GM21737 (cell line): ENCODE measurements around the gene SLC25A42.

Experiments
- ATAC-seq: cut with Tn5 transposase; IDR thresholded peaks from one replicate; pipeline ENCODE4 v1.9.1; 2021; ENCODE audit warnings: mild to moderate bottlenecking, moderate library complexity; ENCODE audit not compliant: unreplicated experiment

The SLC25A42 gene

DNA sequence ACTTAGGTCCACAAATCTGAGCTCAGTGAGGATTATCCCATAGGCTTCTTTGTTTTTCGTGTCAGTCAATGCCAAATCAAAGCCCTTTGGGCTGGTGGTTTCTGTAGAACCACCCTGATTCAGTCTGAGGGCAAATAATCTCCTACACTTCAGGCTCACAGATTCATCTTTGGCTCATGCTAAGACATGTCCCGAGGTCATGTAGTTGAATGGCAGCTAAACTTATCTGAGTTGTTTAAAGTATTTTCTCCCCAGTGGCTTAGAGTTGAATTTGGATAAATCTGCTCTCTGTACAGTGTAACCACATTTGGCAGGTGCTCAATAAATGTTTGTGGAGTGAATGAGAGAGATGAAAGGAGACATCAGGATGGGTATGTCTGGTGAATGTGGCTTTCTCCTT is 13.1 kb upstream of the SLC25A42 start:
- ATAC-seq: no peak

DNA sequence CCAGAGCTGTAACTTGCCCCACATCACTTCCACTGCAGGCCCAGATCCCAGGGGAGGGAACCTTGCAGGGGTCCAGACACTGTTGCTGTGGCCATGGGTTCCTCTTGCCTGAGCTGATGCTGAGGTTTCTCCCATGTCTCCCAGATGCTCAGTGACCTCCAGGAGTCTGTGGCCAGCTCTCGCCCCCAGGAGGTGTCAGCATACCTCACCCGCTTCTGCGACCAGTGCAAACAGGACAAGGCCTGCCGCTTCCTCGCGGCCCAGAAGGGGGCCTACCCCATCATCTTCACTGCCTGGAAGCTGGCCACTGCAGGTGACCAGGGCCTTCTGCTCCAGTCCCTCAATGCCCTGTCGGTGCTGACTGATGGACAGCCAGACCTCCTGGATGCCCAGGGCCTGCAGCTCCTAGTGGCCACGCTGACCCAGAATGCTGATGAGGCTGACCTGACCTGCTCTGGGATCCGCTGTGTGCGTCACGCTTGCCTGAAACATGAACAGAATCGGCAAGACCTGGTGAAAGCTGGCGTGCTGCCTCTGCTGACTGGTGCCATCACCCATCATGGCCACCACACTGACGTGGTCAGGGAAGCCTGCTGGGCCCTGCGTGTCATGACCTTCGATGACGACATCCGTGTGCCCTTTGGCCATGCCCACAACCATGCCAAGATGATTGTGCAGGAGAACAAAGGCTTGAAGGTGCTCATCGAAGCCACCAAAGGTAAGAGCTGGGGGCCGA is 12.1 kb upstream of the SLC25A42 start:
- no peak for ATAC-seq

DNA sequence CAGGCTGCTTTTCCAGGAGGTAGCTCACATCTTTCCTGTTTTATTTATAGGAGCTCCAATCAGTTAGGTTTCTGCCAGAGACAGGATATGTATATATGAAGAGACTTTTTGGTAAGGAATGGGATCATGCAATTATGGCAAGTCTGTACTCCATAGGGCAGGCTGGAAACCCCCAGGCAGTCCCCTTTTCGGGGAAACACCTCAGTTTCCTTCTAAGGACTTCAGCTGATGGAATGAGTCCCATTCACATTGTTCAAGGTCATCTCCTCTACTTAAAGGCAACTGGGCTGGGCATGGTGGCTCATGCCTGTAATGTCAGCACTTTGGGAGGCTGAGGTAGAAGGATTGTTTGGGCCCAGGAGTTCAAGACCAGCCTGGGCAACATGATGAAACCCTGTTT is 10.9 kb upstream of the SLC25A42 start:
- ATAC-seq: no peak

DNA sequence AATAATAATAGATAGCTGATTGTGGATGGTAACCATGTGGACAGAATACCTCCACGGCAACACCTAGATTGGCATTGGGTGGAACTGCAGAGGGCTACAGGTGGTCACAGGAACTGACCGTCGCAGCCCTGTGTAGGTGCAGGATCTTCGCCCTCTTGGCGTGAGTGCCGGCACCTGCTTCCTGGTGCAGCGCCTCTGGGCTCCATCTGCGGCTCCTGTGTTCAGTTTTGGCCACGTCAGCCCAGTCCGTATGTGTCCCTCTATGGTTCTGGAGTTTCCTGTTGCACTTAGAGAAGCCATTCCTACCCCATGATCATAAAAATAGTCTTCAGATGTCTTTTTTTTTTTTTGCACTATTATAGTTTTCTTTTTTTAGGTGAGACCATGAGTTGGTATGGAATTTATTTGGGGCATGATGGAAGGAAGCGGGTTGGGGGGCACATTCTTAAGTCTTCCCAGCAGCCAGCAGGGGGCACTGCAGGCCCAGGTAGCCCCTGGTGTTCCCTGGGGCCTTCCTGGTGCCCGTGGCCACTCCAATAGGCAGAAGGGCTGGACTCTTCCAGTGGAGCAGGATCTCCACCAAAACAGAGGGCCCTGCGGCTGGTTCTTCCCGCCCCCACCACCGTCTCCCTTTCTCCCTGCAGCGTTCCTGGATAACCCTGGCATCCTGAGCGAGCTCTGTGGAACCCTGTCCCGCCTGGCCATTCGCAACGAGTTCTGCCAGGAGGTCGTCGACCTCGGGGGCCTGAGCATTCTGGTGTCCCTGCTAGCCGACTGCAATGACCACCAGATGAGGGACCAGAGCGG is 10.1 kb upstream of the SLC25A42 start:
- no peak for ATAC-seq

DNA sequence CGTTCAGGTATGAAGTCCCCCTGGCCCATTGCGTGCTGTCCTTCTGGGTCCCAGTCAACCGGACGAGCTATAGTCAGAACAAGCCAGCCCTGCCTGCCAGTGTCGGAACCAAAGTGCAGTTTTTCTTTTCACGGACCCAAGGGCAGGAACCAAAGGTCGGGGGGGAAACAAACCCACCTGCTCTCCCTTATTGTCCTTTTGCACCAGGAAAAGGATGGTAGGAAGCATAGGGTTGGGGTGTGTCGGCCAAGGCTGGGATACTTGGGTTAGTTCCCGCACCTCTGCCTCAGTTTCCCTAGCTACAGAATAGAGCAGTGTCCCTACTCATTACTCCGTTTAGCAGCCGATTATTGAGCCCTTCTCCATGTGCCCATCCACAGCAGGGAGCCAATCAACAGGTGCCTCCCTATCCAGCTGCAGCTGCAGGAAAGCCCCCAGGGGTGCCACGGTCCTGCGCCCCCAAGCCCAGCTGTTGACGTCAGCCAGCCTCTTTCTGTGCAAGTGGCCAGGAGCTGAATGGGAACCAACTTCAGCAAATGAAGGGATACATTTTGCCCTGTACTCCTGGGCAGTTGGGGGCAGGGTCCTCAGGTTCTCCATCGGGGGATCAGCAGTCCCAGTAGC is 9.4 kb upstream of the SLC25A42 start:
- ATAC-seq: no peak

DNA sequence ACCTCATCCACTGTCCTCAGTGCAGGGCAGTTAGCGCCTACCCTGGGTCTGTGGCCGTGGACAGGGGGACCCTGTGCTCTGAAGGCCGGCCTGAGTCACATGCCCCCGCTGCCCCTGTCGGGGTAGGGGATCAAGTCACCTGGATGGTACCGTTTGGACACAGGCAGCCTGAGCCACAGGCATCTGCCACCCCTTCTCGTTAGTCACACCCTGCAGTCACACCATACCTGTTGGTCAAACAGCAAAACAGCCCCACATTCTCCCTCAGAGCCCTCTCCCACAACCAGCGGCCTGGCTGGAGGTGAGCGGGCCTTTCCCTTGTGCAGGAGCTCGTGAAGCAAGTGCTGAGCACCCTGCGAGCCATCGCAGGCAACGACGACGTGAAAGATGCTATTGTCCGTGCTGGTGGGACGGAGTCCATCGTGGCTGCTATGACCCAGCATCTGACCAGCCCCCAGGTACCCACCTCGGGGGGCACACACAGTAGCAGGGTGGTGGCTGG is 8.8 kb upstream of the SLC25A42 start:
- no peak for ATAC-seq

DNA sequence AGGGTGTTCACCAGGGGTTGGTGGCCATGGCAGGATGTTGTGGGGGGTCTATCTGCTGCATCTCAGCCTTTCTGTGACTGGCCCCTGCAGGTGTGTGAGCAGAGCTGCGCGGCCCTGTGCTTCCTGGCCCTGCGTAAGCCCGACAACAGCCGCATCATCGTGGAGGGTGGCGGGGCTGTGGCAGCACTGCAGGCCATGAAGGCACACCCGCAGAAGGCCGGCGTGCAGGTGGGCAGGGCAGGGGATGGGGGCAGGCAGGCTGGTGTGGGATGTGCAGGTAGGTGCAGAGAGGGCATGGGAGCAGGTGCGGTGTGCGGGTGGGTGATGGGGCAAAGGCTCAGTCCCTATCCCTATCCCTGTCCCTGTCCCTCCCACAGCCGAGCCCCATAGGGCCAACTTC is 8.1 kb upstream of the SLC25A42 start:
- ATAC-seq: no peak

DNA sequence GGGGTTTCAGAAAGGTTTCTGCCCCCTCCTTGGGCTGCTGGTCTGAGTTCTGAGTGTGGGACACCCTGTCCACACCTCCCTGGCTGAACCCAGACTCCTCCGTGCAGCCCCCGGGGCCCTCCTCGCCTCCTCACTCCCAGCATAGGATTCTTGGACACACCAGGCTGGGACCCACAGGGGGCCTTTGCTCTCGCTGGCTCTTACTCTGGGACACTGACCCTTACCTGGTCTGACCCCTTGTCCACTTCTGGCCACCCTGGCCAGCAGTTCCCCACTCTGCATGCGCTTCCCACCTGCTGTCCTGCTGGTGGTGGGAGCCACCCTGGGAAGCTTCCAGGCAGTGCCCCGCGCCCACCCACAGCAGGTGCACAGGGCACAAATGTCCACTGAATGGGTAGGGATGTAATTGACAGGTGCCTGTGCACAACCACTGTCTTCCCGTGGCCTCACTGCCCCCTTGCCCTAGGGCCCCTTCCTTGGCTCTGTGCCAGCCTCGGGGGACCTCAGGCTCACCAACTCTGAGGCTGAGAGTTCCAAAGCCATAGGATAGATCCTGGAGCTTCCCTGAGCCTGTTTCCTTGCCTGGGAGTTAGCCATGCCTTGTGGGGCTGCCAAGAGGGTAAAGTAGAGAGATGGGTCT is 7.0 kb upstream of the SLC25A42 start:
- no peak for ATAC-seq

DNA sequence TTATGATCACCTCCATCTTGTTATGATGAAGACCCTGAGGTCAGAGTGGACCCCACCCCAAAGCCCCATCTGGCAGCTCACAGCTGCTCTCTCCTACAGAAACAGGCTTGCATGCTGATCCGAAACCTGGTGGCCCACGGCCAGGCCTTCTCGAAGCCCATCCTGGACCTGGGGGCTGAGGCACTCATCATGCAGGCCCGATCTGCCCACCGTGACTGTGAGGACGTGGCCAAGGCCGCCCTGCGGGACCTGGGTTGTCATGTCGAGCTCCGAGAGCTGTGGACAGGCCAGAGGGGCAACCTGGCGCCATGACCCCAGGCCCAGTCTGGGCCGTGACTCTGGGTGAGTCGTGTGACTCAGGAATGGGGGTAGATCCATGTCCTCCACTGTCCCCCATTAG is 6.5 kb upstream of the SLC25A42 start:
- ATAC-seq: no peak

DNA sequence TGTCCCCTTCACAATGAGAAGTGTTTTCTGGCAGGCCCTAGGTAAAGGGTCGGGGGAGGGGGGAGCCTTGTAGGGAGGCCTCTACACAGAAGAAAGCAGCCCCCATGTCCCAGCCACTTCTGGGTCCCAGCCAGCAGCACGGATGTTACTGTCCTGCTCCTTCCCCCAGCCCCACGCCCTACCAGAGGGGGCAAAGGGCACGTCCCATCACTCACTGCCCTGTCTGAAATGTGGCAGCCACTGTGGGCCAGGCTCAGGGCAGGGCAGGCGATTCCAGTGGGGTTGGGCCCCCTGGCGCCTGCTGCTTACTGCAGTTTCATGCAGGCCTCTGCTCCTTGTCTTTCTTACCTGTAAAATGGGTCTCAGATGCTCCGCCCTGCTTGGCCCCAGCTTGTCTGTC is 6.1 kb upstream of the SLC25A42 start:
- no peak for ATAC-seq

DNA sequence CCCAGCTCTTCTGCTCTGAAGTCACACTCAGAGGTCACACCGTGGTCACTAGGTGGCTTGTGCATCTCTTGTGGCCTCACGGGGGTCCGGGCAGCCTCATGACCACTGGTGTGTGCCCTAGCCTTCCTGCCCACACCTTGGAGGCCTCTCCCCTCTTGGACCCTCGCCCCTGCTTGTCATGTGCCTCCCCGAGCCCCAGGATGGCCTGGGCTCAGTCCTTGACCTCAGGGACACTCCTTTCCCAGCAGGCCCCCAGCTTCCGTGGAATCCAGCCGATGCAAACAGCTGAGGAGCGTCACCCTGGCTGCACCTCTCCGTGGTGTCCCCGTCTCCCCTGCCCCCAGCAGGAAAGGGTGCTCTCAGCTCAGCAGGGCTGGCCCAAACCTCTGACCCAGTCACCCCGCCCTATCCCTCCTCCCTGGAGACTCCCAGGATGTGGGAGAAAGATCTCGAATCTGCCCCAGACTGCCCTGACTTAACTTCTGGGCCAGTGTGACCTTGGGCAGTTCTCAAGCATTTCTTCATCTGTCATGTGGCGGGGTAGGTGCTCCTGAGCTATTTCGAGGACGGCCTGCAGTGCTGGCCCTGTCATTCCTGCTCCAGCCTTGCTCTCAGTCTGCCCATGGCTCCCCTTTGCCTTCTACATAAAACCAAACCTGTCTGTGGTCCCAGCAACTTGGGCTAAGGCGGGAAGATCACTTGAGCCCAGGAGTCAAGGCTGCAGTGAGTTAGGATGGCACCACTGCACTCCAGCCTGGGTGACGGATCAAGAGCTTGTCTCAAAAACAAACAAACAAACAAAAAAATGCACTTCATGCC is 4.6 kb upstream of the SLC25A42 start:
- no peak for ATAC-seq

DNA sequence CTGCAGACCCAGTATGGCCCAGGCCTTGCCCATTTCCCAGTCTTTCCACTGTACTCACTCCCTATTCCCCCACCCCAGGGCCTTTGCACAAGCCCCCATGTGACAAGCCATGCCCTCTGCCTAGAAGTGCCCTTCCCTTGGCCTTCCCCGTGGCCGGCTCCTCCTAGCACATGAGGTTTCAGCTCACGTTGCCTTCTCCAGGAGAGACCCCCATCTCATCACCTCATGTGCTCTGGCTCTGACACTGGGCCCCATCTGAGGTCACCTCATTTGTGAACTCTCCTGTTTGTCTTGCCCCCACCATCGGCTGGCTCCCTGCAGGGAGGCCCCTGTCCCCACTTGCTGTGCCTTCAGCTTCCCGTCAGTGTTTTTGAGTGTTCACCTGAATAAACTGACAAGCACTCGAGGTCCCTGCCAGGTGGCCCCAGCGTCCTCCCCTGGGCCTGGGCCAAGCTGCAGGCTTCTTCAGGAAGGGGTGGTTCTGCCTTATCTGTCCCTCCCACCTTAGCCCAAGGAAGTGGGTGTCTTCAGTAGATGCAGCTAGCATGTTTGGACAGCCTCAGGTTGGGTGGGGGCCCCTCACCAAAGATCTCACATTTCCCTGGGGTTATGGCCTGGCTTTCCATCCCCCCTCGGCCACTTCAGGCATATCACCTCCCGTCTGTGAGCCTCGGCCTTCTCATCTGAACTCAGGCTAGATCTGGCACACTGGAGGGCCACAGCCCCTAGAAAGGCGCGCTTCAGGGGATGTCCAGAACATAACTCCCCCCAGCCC is 3.8 kb upstream of the SLC25A42 start:
- no peak for ATAC-seq

DNA sequence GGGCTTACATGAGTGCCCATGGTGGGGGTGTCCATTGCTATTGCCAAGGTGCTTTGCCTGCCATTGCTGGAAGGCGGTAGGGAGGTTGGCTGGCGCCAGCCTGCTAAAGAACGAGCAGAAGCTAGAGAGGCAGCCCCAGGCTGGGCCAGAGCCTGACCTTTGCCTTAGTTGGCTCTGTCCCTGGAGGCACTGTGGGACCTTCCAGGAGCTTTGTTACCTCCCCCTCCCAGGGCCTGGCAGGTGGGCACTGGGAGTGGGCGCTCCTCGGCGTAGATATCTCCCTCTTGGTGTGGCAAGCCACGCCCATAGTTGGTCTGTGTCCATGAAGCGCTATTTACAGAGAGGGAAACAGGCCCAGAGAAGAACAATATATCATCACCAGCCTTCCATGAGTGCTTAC is 2.3 kb upstream of the SLC25A42 start:
- no peak for ATAC-seq

DNA sequence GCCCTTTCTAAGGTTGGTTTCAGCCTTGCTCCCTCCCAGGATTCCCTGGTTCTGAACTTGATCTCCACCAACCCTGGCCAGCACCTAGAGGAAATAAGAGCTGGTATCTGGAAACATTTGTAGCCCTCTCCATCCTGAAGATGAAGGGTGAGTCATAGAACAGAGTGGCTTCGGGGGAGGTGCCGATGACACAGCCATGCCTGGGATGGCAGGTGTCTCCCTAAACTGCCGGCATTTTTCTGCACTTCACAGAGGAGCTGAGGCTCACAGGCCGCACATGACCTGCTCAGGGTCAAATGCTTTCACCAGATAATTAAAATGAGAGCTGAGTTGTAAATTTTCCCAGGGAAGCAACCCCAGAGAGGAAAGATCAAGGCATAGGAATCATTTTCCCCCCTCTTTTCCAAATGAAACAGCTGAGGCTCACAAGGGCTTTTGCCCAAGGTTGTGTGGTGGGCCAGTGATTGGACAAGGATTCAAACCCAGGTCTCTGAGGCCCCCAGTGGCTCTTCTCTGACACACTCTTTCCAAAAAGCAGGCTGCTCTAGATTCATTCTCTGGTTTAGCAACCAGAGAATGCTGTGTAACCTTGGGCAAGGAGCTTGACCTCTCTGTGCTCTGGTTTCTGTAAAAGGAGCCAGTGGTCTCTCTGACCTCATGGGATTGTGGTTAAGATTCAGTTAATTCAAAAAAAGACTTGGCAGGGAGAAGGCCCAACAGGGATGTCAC is 1.2 kb upstream of the SLC25A42 start:
- ATAC-seq: no peak

DNA sequence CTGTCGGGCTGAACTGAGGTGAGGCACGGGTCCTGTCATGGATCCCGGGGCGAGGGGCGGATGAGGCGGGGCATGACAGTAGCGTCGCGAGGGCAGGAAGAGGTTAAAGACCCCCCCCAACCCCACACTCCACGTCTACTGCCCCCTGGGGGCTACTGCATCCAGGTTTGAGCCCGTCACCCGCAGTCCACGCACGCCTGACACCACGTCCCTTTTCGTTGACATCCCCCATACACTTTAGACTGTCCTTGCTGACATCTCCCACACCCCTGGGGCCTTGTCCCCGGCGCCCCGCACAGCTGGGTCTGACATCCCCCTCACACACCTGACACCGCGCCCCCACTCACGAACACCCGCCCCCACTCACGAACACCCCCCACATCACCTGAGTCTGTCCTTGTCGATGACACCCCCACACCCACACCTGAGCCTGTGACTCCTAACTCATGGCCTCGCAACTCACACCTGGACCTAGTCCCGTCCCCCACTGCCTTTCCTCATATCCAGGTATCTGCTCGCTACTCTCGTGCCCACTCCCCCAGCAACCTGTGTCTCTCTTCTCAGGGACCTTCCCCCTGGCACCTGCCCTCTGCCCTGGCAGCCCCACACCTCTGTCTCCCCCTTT is 416 bp downstream of the SLC25A42 start:
- ATAC-seq: no peak

DNA sequence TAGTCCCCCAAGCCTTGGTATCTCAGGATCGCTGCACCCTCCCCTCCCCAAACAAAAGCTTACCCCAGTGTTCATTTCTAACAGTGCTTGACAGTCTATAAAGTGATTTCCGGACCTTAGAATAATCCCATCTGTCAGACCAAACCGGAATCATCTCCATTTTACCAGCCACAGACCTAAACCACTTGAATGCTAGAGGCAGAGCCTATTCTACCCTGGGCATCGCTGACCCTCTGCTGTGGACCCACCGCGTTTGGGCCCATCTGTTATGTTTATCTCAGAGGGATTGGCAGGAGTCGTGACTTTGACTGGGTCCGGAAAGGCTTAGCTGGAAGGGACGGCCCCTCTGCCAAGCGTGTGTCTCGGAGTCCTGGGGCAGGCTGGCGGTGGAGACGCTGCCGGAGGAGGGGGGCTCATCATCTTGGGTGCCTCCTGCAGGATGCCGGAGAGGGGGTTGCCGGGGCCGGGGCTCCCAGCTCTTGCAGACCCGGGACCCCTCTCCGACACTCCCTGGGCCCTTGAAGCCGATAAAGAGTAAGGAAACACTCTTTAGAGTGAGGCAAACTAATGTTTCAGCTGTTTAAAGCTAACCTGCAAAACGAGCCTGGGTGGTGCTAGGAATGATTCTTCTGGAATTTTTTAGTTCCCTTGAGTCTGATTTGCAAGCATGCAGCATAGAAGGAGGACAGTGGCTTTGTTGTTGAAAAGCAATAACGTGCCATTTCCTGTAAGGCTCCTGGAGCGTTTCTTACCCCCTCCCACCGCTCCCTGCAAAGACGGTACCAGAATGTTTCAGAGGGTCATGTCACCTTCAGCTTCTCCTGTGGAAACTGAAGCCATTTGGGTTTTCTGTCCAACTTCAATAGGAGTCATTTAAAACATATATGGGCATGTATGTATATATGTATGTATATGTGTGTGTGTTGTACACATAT is 1.3 kb downstream of the SLC25A42 start:
- no peak for ATAC-seq

DNA sequence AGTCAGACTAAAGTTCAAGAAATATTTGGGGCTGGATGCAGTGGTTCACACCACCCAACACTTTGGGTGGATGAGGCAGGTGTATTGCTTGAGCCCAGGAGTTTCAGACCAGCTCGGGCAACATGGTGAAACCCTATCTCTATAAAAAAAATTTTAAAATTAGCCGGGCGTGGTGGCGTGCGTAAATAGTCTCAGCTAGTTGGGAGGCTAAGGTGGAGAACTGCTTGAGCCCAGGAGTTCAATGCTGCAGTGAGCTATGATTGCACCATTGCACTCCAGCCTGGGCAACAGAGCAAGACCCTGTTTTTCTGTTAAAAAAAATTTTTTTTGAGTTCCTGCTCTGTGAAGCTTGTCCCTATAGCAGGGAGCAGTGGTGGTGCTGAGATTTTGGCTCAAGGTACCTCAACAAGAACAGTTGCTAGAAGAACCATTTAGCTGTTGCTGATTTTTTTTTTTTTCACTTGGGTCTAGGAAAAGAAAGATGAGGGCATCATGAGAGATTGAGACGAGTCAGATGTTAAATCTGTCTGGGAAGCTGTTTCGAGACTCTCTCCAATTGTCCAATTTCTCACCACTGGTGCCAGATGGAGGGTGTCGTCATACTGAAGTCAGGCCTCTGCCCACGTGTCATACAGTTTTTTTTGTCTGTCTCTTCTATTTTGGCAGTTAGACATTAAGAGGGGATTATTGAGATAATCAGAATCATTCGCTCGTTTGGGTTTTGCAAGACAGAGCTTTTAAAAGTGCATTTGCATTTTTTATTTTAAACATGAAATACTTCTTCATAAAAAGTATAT is 3.7 kb downstream of the SLC25A42 start:
- no peak for ATAC-seq
